Osteocyte (in vitro differentiated cells): ENCODE data around the gene MGLL. TPM values are rescaled to one million over a fixed set of nuclear protein-coding genes. Genes with fewer than 3 reads are reported as not detected.

Experiments used
- DNase-seq: peaks from one replicate; pipeline ENCODE4 v3.0.0; 2021; ENCODE audit warnings: mixed read lengths; ENCODE audit not compliant: unreplicated experiment; ENCODE audit errors: extremely low spot score
- H3K27ac Mint-ChIP-seq: one replicate; pipeline ENCODE4 v1.8.0; 2021; ENCODE audit warnings: mild to moderate bottlenecking, mixed read lengths; ENCODE audit not compliant: unreplicated experiment
- H3K27me3 Mint-ChIP-seq: one replicate; pipeline ENCODE4 v1.8.0; 2021; ENCODE audit warnings: mixed read lengths; ENCODE audit not compliant: unreplicated experiment
- H3K36me3 Mint-ChIP-seq: one replicate; pipeline ENCODE4 v1.8.0; 2021; ENCODE audit warnings: mixed read lengths; ENCODE audit not compliant: unreplicated experiment
- H3K4me1 Mint-ChIP-seq: one replicate; pipeline ENCODE4 v1.8.0; 2021; ENCODE audit warnings: mixed read lengths; ENCODE audit not compliant: unreplicated experiment
- H3K4me3 Mint-ChIP-seq: one replicate; pipeline ENCODE4 v1.8.0; 2021; ENCODE audit warnings: mild to moderate bottlenecking, moderate library complexity, mixed read lengths; ENCODE audit not compliant: unreplicated experiment
- H3K9me3 Mint-ChIP-seq: one replicate; pipeline ENCODE4 v1.8.0; 2021; ENCODE audit warnings: mixed read lengths; ENCODE audit not compliant: unreplicated experiment
- CTCF ChIP-seq: fragments of 200-600 bp; sonication (generic); IDR thresholded peaks from 2 replicates; pipeline ENCODE4 v1.5.0; 2021; ENCODE audit warnings: antibody characterized with exemption, mild to moderate bottlenecking, moderate library complexity
- total RNA-seq: library from RNA; stranded (reverse); gene quantifications from 2 replicates; pipeline ENCODE4 v1.2.1, GENCODE V29; 2021

The MGLL gene
- total RNA-seq, 1 donor from 2014 or later, result 112 TPM

GRCh38 chr3:127676921-127677351 is 145.4 kb downstream of the MGLL start:
- no peak for TF ChIP-seq CTCF
- no peak overlapping the region for H3K4me3 Mint-ChIP-seq
- no peaks in the 10 kb centered on the region for H3K27me3 Mint-ChIP-seq
- H3K9me3 Mint-ChIP-seq, result no peaks in the 10 kb centered on the region
- DNase-seq, result no peak
- peaks cover 22% of the 10 kb centered on the region for H3K36me3 Mint-ChIP-seq
- peaks cover 31% of the 10 kb centered on the region for H3K4me1 Mint-ChIP-seq
- H3K27ac Mint-ChIP-seq, result no peak overlapping the region

- H3K36me3 Mint-ChIP-seq, result peaks cover 22% of the 10 kb centered on the region
- TF ChIP-seq CTCF, result no peak
- H3K9me3 Mint-ChIP-seq, result no peaks in the 10 kb centered on the region
- H3K27ac Mint-ChIP-seq, result no peak overlapping the region
- DNase-seq, result no peak
- H3K4me1 Mint-ChIP-seq, result peaks cover 30% of the 10 kb centered on the region
- no peak overlapping the region for H3K4me3 Mint-ChIP-seq
- H3K27me3 Mint-ChIP-seq, result no peaks in the 10 kb centered on the region
Observed at GRCh38 chr3:127676456-127676855, 145.9 kb downstream of the MGLL start.

- no peak for TF ChIP-seq CTCF
- Mint-ChIP-seq H3K36me3 (peaks cover 22% of the 10 kb centered on the region), H3K9me3 (no peaks in the 10 kb centered on the region), H3K4me3 (no peak overlapping the region), H3K27me3 (no peaks in the 10 kb centered on the region), H3K4me1 (peaks cover 30% of the 10 kb centered on the region), H3K27ac (no peak overlapping the region)
- peak; percentile 71 for DNase-seq
Observed at GRCh38 chr3:127675651-127676391, 146.5 kb downstream of the MGLL start.

- peaks cover 30% of the 10 kb centered on the region for H3K4me1 Mint-ChIP-seq
- H3K27me3 Mint-ChIP-seq, result no peaks in the 10 kb centered on the region
- no peaks in the 10 kb centered on the region for H3K9me3 Mint-ChIP-seq
- TF ChIP-seq CTCF, result no peak
- peak; percentile 62 for DNase-seq
- H3K36me3 Mint-ChIP-seq, result peaks cover 18% of the 10 kb centered on the region
- peak overlapping the region; percentile 42 for H3K27ac Mint-ChIP-seq
- peak overlapping the region; percentile 51 for H3K4me3 Mint-ChIP-seq
Observed at GRCh38 chr3:127674790-127675189, 147.5 kb downstream of the MGLL start.

- H3K9me3 Mint-ChIP-seq, result no peaks in the 10 kb centered on the region
- H3K4me3 Mint-ChIP-seq, result peak overlapping the region; percentile 84
- H3K36me3 Mint-ChIP-seq, result peaks cover 17% of the 10 kb centered on the region
- peak overlapping the region; percentile 74 for H3K27ac Mint-ChIP-seq
- H3K27me3 Mint-ChIP-seq, result no peaks in the 10 kb centered on the region
- TF ChIP-seq CTCF, result no peak
- DNase-seq, result peak; percentile 76
- H3K4me1 Mint-ChIP-seq, result peaks cover 30% of the 10 kb centered on the region
Observed at GRCh38 chr3:127674101-127674721, 148.1 kb downstream of the MGLL start.
